Ecto neural progenitor cell (in vitro differentiated cells): ENCODE results near the gene OXGR1.

Experiments used
- DNase-seq: peaks from one replicate; pipeline ENCODE4 v3.0.0-alpha.2; 2018; ENCODE audit warnings: low spot score

OXGR1 gene

GRCh38 chr13:96963786-96964475 is 30.3 kb downstream of the OXGR1 start:
- no peak for DNase-seq

- no peak for DNase-seq
These were observed 33.9 kb downstream of the OXGR1 start for GRCh38 chr13:96960379-96960778.

DNA sequence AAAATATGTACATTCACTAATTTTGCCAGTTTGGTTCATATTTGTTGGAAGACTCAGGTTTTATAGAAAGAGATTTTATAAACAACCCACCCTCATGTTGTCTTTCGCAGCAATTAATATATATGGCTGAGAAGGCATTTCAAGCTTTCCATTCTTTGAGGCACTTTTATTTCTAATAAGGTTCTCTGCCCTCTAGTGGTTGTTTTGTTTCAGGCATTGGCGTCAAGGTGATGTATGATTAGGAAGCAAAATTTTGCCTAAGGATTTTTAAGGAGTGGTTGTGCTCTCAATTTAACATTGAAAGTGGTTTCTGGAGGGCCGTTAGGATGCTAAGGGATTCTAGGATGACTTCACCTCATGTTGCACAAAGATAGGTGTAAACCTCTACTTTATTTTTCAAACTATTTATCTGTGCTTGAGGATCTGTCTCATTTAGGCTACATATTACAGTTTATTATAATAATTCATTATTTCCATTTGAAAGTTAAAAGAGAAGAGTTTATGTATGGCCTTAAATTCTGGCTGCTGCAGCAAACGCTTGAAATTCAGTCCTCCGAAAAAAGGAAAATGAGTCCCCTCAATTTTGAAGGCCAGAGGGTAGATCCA is 35.9 kb downstream of the OXGR1 start:
- no peak for DNase-seq

DNA sequence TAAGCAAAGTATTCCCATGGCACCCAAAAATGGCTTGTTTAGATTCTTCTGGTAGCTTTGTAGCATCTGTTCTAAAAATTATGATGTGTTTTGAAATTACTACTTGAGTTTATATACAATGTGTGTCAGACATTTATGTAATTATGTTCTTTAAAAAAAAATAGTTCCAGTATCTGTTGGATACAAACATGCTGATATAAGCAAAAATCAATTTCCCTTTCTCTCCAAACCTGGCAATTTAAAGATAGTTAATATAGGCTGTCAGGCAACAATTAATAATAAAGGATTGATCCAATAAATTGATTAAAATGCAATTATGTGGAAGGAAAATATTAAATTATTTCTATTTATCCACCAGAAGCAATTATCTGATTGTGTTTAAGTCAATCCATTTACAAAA is 41.7 kb downstream of the OXGR1 start:
- DNase-seq: no peak

DNA sequence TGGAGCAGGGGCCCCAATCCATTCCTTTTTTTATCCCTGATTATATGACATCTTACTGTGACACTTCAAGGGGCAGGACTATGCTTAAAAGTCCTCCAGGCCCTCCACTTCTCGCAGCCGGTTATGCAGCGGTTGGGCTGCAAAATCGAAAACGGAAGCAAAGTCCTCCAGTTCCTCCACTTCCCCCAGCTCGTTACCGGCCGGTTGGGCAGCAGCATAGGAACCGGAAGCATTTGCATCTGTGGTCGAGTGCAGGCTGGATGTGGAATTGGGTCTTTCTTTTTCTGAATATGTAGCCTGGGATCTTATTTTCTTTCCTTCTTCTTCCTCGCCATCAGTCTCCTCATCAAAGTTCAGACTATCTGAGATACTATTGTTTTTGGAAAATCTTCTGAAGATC is 46.1 kb downstream of the OXGR1 start:
- no peak for DNase-seq

GRCh38 chr13:96947343-96947910 is 46.8 kb downstream of the OXGR1 start:
- DNase-seq: no peak

DNA sequence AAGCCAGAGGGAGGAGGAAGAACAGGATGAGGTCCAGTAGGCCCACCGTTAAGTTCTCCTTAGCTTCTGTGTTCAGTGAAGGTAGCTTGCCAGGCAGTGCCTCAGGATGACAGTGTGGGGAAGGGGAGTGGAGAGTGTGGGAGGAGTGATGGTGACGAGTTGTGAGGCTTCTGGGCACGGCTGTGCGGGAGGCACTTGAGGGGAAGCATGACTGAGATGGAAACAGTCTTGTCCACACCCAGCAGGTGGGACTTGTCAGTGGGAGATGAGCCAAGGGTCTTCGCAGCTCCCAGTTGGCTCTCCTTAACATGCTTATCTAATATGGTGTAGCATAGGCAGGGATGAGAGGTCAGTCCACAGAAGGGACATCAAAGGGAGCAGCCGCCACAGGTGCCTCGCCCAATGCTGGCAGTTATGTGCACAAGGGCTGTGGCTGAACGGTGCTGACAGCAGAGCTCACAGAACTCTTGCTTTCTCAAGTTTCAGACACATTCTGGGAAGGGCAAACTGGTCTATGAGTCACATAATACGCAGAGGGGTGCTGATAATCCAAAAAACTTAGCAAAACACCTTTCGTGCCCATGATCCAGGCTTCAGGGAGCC is 47.5 kb downstream of the OXGR1 start:
- DNase-seq: no peak

- DNase-seq: no peak
These were observed 53.3 kb downstream of the OXGR1 start for GRCh38 chr13:96940961-96941360.

GRCh38 chr13:96935901-96936300 is 58.4 kb downstream of the OXGR1 start:
- DNase-seq: no peak
